HepG2 (cell line): ENCODE data around the gene TRIM42. TPM values are rescaled to one million over a fixed set of nuclear protein-coding genes. Genes with fewer than 3 reads are reported as not detected.
A peak's percentile ranks its signal among the peaks of the same experiment; 100 is the strongest.

Source experiments
- BRCA1 ChIP-seq: sonication (generic); formaldehyde crosslinking; IDR thresholded peaks from 2 replicates; pipeline ENCODE4 v1.4.0; 2020; ENCODE audit warnings: missing genetic modification reagents
- CENPX ChIP-seq: sonication (generic); formaldehyde crosslinking; IDR thresholded peaks from 2 replicates; pipeline ENCODE4 v1.9.0; 2021; ENCODE audit warnings: mild to moderate bottlenecking, missing genetic modification reagents, moderate library complexity
- FOXO1 ChIP-seq: sonication (generic); formaldehyde crosslinking; IDR thresholded peaks from 2 replicates; pipeline ENCODE4 v1.4.0; 2020; ENCODE audit warnings: missing genetic modification reagents
- IRF2 ChIP-seq: IDR thresholded peaks from 2 replicates; pipeline ENCODE4 v1.6.1; 2018; ENCODE audit warnings: missing genetic modification reagents, missing compliant biosample characterization
- KAT8 ChIP-seq: IDR thresholded peaks from 2 replicates; pipeline ENCODE4 v1.6.1; 2016; ENCODE audit warnings: missing genetic modification reagents, missing compliant biosample characterization
- LCORL ChIP-seq, 2 experiments: fragments of 450-650 bp in 1 of 2; sonication (generic) in 1 of 2; formaldehyde crosslinking in 1 of 2; IDR thresholded peaks; 2 replicates each; pipeline versions ENCODE4 v1.5.0 to v1.6.1; 2017 to 2020; ENCODE audit warnings: antibody characterized with exemption in 1 of 2, missing genetic modification reagents in 1 of 2
- NBN ChIP-seq: fragments of 450-650 bp; conservative IDR thresholded peaks from 2 replicates; pipeline ENCODE4 v1.6.1; 2017
- SMARCE1 ChIP-seq: fragments of 450-650 bp; IDR thresholded peaks from 2 replicates; pipeline ENCODE4 v1.6.1; 2017; ENCODE audit warnings: borderline replicate concordance
- ZNF451 ChIP-seq: sonication (generic); formaldehyde crosslinking; IDR thresholded peaks from 2 replicates; pipeline ENCODE4 v1.5.0; 2020; ENCODE audit warnings: mild to moderate bottlenecking, missing genetic modification reagents
- ZNF746 ChIP-seq: sonication (generic); formaldehyde crosslinking; IDR thresholded peaks from 2 replicates; pipeline ENCODE4 v1.8.0; 2022; ENCODE audit warnings: mild to moderate bottlenecking, missing genetic modification reagents
- polyA plus RNA-seq, 8 experiments: library from polyadenylated mRNA; depleted of rRNA in 3 of 8; stranded (reverse) in 7 of 8; unstranded in 1 of 8; fragments of >200 nt; fragmentation: Illumina TruSeq in 4 of 8; extraction: Trizol in 4 of 8; gene quantifications; 2 replicates each; pipeline versions ENCODE4 v1.2.1 to v1.2.3, GENCODE V29; 2011 to 2016; ENCODE audit warnings: low read depth in 4 of 8, missing spikeins in 1 of 8, mixed read lengths in 1 of 8; ENCODE audit not compliant: insufficient read depth in 1 of 8
- total RNA-seq, 5 experiments: library from RNA; depleted of rRNA; stranded (reverse); fragments of >200 nt; fragmentation: Illumina TruSeq; extraction: Trizol; gene quantifications; 2 replicates each; pipeline ENCODE4 v1.2.3, GENCODE V29; 2016; ENCODE audit warnings: low read depth in 1 of 5
- TF ChIP-seq, protein P1 (sequence below): sonication (generic); formaldehyde crosslinking; IDR thresholded peaks from 2 replicates; pipeline ENCODE4 v1.4.0; 2020; ENCODE audit warnings: mild to moderate bottlenecking, missing genetic modification reagents
- TF ChIP-seq, protein P2 (sequence below): fragments of 450-650 bp; IDR thresholded peaks from 2 replicates; pipeline ENCODE4 v1.6.1; 2017; ENCODE audit warnings: mild to moderate bottlenecking
- TF ChIP-seq, protein P3 (sequence below): sonication (generic); formaldehyde crosslinking; conservative IDR thresholded peaks from 2 replicates; pipeline ENCODE4 v1.4.0; 2020; ENCODE audit warnings: missing genetic modification reagents
- TF ChIP-seq, protein P4 (sequence below): sonication (generic); formaldehyde crosslinking; IDR thresholded peaks from 2 replicates; pipeline ENCODE4 v1.5.0; 2020; ENCODE audit warnings: mild to moderate bottlenecking, missing genetic modification reagents
- TF ChIP-seq, protein P5 (sequence below): sonication (generic); formaldehyde crosslinking; IDR thresholded peaks from 2 replicates; pipeline ENCODE4 v1.9.0; 2021; ENCODE audit warnings: missing genetic modification reagents, mild to moderate bottlenecking, borderline replicate concordance
- TF ChIP-seq, protein P6 (sequence below): sonication (generic); formaldehyde crosslinking; IDR thresholded peaks from 2 replicates; pipeline ENCODE4 v1.5.0; 2020; ENCODE audit warnings: mild to moderate bottlenecking, missing genetic modification reagents

Gene TRIM42
- total and polyA plus RNA-seq, 2 of the 13 experiments (the other 11 are each of a cell fraction or from before 2014, with no cell fraction given) = not detected

DNA sequence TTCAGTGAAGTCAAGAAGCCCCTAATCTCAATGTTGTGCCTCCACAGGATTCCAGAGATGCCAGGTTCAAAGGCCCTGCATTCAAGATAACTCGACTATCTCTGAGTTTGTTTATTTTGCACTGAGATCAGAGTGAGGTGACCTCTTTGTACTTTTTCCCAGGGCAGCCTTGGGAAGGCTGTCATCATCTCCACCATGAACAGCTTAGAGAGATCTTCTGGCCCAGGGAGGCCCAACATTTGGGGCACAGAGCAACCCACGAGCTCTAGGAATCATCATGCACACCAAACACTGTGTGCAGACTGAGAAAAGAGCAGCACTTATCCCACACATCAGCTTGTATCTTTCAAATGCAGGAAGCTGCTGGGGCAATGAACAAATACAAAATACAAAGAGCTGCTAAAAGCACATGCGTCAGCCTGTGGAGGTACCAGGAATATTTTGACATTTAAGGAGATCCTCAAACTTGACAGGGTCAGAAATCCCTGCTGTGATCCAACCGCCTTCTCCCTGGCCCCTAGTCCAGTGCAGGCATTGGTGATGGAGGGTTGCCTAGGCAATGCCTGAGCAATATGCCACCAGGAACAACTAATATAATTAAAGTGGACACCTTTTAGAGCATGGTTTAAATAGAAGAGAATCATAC lies 33.6 kb downstream of the TRIM42 start (continued):
- TF ChIP-seq, protein P1, sequence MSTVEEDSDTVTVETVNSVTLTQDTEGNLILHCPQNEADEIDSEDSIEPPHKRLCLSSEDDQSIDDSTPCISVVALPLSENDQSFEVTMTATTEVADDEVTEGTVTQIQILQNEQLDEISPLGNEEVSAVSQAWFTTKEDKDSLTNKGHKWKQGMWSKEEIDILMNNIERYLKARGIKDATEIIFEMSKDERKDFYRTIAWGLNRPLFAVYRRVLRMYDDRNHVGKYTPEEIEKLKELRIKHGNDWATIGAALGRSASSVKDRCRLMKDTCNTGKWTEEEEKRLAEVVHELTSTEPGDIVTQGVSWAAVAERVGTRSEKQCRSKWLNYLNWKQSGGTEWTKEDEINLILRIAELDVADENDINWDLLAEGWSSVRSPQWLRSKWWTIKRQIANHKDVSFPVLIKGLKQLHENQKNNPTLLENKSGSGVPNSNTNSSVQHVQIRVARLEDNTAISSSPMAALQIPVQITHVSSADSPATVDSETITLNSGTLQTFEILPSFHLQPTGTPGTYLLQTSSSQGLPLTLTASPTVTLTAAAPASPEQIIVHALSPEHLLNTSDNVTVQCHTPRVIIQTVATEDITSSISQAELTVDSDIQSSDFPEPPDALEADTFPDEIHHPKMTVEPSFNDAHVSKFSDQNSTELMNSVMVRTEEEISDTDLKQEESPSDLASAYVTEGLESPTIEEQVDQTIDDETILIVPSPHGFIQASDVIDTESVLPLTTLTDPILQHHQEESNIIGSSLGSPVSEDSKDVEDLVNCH (CRISPR knock-in tag) = no peak
- TF ChIP-seq BRCA1 (CRISPR knock-in tag) = no peak
- TF ChIP-seq SMARCE1 = no peak
- TF ChIP-seq IRF2 (CRISPR knock-in tag) = peak; percentile 32; the same call in 1 of the 2 replicates
- TF ChIP-seq, protein P2, sequence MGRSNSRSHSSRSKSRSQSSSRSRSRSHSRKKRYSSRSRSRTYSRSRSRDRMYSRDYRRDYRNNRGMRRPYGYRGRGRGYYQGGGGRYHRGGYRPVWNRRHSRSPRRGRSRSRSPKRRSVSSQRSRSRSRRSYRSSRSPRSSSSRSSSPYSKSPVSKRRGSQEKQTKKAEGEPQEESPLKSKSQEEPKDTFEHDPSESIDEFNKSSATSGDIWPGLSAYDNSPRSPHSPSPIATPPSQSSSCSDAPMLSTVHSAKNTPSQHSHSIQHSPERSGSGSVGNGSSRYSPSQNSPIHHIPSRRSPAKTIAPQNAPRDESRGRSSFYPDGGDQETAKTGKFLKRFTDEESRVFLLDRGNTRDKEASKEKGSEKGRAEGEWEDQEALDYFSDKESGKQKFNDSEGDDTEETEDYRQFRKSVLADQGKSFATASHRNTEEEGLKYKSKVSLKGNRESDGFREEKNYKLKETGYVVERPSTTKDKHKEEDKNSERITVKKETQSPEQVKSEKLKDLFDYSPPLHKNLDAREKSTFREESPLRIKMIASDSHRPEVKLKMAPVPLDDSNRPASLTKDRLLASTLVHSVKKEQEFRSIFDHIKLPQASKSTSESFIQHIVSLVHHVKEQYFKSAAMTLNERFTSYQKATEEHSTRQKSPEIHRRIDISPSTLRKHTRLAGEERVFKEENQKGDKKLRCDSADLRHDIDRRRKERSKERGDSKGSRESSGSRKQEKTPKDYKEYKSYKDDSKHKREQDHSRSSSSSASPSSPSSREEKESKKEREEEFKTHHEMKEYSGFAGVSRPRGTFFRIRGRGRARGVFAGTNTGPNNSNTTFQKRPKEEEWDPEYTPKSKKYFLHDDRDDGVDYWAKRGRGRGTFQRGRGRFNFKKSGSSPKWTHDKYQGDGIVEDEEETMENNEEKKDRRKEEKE = no peak
- TF ChIP-seq, protein P3, sequence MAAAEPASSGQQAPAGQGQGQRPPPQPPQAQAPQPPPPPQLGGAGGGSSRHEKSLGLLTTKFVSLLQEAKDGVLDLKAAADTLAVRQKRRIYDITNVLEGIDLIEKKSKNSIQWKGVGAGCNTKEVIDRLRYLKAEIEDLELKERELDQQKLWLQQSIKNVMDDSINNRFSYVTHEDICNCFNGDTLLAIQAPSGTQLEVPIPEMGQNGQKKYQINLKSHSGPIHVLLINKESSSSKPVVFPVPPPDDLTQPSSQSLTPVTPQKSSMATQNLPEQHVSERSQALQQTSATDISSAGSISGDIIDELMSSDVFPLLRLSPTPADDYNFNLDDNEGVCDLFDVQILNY (CRISPR knock-in tag) = no peak
- peak; percentile 56 for TF ChIP-seq FOXO1
- no peak for TF ChIP-seq ZNF451 (CRISPR knock-in tag)
- TF ChIP-seq, protein P4, sequence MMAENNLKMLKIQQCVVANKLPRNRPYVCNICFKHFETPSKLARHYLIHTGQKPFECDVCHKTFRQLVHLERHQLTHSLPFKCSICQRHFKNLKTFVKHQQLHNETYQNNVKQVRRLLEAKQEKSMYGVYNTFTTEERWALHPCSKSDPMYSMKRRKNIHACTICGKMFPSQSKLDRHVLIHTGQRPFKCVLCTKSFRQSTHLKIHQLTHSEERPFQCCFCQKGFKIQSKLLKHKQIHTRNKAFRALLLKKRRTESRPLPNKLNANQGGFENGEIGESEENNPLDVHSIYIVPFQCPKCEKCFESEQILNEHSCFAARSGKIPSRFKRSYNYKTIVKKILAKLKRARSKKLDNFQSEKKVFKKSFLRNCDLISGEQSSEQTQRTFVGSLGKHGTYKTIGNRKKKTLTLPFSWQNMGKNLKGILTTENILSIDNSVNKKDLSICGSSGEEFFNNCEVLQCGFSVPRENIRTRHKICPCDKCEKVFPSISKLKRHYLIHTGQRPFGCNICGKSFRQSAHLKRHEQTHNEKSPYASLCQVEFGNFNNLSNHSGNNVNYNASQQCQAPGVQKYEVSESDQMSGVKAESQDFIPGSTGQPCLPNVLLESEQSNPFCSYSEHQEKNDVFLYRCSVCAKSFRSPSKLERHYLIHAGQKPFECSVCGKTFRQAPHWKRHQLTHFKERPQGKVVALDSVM (CRISPR knock-in tag) = no peak
- TF ChIP-seq ZNF746 (CRISPR knock-in tag) = no peak
- TF ChIP-seq NBN = no peak
- TF ChIP-seq, protein P5, sequence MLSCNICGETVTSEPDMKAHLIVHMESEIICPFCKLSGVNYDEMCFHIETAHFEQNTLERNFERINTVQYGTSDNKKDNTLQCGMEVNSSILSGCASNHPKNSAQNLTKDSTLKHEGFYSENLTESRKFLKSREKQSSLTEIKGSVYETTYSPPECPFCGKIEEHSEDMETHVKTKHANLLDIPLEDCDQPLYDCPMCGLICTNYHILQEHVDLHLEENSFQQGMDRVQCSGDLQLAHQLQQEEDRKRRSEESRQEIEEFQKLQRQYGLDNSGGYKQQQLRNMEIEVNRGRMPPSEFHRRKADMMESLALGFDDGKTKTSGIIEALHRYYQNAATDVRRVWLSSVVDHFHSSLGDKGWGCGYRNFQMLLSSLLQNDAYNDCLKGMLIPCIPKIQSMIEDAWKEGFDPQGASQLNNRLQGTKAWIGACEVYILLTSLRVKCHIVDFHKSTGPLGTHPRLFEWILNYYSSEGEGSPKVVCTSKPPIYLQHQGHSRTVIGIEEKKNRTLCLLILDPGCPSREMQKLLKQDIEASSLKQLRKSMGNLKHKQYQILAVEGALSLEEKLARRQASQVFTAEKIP (CRISPR knock-in tag) = no peak
- TF ChIP-seq, protein P6, sequence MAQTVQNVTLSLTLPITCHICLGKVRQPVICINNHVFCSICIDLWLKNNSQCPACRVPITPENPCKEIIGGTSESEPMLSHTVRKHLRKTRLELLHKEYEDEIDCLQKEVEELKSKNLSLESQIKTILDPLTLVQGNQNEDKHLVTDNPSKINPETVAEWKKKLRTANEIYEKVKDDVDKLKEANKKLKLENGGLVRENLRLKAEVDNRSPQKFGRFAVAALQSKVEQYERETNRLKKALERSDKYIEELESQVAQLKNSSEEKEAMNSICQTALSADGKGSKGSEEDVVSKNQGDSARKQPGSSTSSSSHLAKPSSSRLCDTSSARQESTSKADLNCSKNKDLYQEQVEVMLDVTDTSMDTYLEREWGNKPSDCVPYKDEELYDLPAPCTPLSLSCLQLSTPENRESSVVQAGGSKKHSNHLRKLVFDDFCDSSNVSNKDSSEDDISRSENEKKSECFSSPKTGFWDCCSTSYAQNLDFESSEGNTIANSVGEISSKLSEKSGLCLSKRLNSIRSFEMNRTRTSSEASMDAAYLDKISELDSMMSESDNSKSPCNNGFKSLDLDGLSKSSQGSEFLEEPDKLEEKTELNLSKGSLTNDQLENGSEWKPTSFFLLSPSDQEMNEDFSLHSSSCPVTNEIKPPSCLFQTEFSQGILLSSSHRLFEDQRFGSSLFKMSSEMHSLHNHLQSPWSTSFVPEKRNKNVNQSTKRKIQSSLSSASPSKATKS (CRISPR knock-in tag) = no peak
- peak; percentile 54; the same call in 1 of the 2 replicates for TF ChIP-seq KAT8 (CRISPR knock-in tag)
- no peak for TF ChIP-seq CENPX (CRISPR knock-in tag)
- no peak for TF ChIP-seq LCORL (IDR thresholded peaks at IDR 0.05)
- TF ChIP-seq LCORL (CRISPR knock-in tag; IDR thresholded peaks at IDR 0.05) = 0 out of 2 replicates have a peak, but pooled peaks have one; percentile 20
